Dedifferentiated amniotic fluid mesenchymal stem cell (primary cell): ENCODE results near the gene CDH15.

Experiments used
- DNase-seq: peaks from one replicate; pipeline ENCODE4 v3.0.0-alpha.2; 2016; ENCODE audit errors: extremely low spot score

Gene CDH15, protein sequence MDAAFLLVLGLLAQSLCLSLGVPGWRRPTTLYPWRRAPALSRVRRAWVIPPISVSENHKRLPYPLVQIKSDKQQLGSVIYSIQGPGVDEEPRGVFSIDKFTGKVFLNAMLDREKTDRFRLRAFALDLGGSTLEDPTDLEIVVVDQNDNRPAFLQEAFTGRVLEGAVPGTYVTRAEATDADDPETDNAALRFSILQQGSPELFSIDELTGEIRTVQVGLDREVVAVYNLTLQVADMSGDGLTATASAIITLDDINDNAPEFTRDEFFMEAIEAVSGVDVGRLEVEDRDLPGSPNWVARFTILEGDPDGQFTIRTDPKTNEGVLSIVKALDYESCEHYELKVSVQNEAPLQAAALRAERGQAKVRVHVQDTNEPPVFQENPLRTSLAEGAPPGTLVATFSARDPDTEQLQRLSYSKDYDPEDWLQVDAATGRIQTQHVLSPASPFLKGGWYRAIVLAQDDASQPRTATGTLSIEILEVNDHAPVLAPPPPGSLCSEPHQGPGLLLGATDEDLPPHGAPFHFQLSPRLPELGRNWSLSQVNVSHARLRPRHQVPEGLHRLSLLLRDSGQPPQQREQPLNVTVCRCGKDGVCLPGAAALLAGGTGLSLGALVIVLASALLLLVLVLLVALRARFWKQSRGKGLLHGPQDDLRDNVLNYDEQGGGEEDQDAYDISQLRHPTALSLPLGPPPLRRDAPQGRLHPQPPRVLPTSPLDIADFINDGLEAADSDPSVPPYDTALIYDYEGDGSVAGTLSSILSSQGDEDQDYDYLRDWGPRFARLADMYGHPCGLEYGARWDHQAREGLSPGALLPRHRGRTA

DNA sequence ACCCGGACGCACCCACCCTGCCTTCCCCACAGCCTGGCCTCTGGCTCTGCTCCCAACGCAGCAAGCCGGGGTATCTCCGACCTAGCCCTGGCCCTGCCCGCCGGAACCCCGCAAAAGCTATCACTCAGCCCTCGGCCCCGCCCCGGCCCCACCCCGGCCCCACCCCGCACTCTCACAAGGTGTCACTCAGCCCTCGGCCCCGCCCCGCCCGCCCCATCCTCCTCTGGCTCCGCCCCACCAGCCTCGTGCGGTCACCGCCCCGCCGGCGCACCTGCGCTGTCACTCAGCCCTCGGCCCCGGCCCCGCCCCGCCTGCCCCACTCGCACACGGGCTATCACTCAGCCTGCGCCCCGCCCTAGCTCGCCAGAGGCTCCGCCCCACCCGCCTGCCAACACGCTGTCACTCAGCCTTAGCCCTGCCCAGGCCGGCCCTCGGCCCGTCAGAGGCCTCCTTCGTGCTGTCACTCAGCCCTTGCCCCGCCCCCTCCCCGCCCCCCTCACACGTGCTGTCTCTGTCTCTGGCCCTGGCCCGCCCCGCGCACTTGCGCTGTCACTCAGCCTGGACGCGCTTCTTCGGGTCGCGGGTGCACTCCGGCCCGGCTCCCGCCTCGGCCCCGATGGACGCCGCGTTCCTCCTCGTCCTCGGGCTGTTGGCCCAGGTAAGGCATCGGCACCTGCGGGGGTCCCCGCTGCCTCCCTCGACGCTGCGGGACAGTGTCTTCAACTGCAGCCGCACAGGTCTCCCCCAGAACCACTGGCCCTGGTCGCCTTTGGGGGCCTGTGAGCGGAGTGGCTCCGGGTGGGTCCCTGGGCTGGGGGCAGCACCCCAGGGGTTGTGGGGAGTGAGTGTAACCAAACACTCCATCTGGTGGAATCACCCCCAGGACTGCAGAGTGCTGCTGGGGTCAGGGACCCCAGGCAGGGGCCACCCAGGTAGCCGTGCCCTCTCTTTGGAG, at the start of gene CDH15:
Gene CDH15 (plus strand): TSS at position 533 of the 955 bp plus-strand sequence. CDS start 84 bp downstream, at position 617.
- DNase-seq = peak; percentile 64

DNA sequence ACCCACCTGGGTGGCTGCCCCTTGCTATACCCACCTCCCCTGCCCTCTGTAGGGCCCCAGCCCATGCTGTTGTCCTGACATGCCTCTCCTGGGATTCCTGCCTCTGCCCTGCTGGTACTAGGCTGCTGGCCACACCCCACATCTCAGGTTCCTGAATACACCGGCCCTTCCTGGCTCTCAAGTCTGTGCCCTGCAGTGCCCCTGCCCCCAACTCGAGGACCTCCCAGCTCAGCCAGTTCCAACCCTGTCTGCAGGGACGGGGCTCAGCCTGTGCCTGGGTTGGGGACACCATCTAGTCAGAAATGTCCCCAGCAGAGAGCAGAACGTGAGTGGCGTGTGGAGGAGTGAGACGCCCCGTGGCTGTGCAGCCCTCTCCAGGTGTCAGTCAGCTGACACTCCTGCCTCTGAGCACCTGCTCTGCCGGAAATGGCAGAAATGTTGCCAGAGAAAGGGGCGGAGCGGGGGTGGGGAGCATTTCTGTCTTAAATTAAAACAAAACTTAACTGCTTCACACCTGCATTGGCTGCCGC, 49.2 kb upstream of the CDH15 start:
- DNase-seq = no peak

DNA sequence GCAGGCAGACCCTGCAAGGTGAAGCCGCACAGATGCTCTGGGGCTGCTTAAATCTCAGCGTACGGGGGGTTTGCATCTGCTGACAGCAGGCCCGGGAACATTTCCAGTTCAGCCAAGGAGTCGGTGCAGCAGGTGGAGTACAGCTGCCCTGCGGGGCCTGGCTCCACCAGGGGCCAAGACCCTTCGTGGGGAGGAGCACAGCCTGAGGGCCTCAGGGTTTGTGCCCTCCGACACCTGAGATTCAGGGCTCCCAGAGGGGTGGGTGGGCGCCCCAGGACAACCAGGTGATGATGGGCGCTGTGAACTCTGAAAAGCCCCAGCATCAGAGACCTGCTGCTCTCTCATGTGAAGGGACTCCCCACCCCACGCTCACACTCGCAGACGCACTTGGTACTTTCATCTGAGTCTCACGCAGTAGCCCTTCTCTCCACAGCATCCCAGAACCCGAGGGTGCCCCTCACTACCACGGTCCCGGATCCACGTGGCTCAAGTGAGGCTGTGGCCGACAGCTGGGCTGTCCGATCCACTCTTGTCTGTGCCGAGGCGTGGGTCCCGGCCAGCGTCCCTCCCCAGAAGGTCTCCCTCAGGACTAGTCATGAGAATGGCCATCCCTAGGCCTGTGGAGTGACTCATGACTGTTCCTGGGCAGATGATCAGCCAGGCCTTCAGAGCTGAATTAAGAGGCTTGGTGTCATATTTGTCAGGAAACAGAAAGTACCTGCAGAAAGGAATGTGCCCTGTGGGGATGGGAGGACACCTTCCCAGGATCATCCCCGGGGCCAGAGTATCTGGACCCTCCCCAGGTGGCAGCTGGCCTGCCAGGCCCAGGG, 48.3 kb upstream of the CDH15 start:
- no peak for DNase-seq

DNA sequence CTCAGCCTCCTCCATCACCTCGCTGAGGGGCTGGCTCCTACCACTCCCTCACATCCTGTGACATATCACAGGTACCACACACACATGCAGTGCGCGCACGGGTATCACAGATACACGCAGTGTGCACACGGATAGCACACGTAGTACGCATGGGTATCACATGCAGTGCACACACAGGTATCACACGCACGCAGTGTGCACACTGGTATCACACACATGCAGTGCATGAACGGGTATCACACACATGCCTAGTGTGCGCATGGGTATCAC, 47.8 kb upstream of the CDH15 start:
- DNase-seq = no peak

DNA sequence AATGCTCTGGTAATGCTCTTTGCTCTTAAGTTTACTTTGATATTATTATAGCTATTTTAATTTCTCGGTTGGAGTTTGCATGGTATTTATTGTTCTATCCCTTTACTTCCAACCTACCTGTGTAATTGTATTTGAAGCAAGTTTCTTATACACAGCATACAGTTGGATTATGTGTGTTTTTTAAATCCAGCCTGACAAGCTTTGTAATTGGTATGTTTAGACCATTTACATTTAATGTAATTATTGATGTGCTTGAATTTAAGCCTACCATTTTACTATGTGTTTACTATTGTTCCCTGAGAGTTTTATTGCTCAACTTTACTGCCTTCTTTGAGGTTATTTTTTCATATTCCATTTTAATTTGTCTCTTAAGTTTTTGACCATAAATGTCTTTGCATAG, 42.2 kb upstream of the CDH15 start:
- DNase-seq = no peak

DNA sequence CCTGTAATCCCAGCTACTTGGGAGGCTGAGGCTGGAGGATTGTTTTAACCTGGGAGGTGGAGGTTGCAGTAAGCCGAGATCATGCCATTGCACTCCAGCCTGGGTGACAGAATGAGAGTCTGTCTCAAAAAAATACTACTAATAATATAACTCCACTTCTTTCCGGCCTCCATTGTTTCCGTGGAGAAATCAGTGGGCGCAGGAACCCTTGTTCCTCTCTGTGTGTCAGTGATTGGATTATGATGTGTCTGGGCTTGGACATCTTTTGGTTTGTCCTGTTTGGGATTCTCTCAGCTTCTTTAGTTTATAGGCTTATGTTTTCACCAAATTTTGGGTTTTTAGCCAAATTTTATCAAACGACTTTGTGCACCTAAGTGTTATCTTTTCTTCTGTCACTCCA, 41.1 kb upstream of the CDH15 start:
- DNase-seq = no peak

DNA sequence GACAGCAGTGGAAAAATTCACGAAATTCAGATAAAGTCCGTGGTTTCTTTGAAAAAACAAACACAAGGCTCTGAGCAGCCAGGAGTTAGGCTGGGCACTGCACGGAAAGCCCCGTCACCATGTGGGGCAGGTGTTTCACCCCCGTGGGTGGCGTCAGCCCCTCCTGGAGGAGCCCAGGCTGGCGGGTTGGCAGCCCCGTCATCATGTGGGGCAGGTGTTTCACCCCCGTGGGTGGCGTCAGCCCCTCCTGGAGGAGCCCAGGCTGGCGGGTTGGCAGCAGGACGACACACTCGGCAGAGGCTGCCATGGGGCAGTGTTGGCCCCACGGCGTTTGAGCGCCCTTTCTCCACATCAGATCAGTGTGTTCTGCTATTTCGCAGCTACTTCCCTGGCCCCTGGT, 39.8 kb upstream of the CDH15 start:
- DNase-seq = no peak

DNA sequence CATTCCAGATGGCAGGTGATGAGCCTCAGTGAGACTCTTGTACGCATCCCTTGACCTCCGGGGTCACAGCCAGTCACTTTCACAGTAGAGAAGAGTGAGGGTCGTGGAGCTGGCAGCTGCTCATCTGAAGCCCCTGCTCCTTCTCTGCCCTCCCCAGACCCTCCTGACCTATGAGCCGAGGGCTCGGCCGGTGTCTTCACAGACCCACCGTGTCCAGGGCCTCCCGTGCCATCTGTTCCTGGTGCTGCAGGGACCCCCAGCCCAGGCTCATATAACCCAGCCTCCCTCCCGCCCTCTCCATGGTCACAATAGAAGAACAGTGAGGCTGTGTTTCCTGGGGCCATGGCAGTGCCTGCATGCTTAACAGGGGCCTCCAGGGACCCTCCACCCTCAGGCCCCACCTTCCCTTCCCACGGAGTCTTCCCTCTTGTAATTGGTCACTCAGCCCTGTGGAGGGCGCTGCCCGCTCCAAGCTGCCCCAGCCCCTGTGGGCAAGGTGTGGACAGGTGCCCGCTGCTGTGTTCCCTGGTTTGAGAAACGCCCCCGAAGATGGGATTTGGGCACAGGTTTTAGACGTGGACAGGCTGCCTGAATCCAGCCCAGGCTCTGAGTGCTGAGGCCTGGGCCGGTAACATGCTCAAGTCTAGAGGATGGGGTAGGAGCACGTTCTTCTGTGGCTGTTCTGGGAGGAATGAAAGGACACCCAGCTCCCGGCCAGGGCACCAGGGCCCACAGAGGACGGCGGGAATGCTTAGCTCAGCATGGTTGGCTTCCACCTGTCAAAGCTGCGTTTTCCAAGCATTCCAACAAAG, 39.1 kb upstream of the CDH15 start:
- no peak for DNase-seq

DNA sequence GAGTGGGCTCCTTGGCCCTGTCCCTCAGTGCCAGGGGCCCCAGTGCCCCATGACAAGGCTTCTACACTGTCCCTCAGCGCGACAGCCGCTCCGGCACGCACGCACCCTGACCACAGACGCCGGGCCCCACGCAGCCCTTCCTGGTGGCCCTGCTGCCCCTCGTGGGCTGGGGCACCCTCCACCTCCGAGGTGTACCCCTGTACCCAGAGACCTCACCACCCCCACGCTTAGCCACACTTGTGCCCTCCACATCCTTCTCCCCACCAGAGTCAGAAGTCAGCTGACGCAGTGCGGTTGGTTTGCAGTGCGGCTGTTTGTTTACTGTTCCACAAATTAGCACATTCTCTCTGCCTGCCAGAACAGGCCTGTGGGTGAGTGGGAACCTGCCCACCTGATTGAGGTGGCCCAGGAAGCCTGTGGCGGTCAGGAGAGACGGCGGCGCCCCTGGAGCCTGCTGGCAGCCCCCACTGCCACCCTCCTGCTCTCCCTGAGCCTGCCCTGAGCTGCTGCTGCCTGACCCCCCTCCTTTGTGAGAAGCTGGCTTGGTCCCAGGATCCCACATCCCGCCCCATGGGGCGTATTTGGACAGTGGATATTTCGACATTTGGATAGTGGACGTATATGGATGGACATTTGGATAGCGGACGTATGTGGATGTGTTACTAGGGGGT, 38.0 kb upstream of the CDH15 start:
- no peak for DNase-seq

DNA sequence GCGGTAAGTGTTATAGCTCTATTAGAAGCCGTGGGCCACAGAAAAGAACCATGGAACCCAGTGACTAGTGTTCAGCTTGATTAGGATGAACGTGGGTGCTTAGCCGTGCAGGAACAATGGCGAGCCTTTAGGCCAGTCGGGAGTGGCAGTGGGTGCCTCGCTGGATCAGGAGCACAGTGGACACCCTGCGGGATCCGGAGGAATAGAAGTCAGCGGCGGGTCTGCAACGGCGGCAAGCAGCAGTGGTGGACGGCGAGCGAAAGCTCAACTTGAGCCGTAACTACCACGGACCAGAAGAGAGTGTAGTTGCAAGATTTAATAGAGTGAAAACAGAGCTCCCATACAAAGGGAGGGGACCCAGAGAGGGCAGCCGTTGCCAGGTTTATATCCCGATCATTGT, 37.3 kb upstream of the CDH15 start:
- DNase-seq = no peak

DNA sequence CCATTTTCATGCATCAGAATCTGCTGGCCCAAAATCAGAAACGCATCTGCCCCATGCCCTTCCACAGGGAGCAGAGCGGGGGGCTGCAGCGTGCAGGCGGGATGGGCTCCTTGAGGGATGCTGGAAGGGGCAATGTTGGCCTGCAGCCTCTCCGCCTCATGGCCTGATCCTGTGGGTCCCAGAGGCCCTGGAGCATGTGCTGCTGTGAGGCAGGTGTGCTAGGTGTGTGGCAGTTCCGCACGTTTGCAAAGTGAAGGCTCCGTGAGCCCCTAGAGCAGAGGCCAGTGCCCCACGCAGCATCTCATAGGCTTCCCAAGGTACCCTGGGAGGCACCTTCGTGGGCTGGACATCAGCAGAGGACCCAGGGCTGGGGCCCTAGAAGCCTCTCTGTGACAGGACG, 36.4 kb upstream of the CDH15 start:
- no peak for DNase-seq

DNA sequence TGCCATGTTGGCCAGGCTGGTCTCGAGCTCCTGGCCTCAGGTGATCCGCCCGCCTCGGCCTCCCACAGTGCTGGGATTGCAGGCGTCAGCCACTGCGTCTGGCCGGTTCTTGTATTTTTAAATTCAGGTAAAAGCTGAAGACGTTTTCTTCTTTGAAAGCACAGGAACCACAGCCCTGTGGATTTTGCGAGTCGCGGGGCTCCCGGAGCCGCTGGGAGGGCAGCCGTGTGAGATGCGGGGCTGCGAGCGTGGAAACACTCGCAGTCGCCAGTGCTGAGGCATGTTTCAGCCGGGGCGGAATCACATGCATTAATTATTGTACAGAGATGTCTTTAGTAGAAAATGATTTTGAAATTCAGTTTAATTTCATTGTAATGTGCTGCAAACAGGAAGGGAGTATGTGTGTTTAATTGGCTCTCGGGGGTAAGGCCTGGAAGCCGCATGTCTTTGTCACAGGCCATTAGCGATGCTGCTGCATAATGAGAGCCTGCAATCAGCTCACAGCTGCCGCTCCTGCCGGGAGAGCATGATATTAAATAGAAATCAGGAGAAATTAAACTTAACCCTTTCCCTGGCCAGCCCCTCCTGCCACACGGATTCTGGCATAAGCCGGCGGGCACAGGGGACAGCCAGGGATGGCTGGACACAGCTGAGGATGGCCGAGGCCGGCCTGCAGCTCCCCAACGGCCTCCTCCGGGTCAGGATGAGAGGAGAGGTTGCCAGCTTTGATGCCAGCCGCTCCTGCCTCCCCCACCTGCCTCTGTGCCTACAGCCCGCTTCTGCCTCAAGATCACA, 35.4 kb upstream of the CDH15 start:
- no peak for DNase-seq

DNA sequence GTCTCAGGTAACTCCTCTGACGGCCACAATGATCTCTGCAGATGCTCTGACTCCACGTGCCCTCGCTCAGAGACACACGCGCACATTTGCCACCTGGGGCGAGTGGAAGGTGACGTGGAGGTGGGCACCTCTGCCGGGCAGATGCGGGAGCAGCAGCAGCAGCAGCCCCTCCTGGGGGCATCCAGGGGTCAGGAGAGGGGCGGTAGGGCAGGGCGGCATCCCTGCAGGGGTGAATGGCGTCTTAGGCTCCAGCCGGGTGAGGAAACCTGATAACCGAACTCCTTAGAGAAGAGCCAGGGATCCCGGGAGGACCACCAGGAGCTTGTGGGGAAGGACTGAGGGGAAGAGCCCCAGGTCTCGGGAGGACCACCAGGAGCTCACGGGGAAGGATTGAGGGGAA, 34.6 kb upstream of the CDH15 start:
- DNase-seq = no peak

DNA sequence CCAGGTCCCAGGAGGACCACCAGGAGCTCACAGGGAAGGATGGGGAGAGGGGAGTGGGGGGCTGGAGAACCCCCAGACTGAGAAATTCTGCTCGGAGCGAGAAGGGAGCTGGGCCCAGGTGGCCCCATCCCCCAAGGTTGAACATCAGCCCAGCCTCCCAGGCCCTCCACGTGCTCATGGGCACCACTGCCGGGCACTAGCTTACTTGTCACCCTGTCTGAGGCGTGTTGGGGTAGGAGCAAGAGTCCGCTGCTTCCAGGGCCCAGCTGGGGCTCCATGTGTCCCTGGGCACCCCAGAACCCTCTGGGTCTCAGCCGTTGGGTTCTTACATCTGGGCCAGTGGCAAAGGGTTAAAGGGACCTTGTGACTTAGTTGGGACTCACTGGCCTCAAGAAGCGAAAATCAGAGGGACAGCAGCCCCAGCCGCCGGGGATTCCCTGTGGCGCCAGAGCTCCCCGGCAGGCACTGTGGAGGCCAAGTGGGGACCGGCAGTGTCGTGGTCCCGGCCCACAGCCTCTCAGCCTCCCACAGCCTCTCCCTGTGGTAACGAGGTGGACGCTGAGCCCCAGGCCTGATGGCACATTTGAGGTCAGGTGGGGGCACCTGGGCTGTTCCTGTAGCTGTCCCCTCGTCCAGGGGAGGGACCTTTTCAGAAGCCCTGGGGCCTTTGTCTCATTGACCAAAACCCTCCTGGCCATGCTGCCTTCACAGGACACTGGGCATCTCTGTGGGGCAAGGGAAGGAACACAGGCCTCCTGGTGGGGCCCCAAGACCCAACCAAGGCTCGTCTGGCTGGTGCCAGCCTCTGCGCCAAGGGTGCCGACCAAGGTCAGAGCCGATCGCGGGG, 33.7 kb upstream of the CDH15 start:
- DNase-seq = no peak

DNA sequence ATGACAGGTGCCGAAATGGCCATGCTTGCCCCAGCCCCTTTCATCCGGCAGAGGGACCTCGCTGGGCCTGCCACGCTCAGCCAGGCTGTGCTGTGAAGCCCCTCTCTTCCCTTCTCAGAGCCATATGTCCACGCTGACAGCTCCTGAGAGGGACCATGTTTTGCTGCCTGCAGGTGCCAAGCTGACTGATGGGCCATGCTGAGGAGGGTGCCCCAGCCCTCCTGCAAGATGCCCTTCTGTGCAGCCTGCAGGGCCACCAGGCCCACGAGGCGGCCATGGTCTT, 33.1 kb upstream of the CDH15 start:
- DNase-seq = no peak

DNA sequence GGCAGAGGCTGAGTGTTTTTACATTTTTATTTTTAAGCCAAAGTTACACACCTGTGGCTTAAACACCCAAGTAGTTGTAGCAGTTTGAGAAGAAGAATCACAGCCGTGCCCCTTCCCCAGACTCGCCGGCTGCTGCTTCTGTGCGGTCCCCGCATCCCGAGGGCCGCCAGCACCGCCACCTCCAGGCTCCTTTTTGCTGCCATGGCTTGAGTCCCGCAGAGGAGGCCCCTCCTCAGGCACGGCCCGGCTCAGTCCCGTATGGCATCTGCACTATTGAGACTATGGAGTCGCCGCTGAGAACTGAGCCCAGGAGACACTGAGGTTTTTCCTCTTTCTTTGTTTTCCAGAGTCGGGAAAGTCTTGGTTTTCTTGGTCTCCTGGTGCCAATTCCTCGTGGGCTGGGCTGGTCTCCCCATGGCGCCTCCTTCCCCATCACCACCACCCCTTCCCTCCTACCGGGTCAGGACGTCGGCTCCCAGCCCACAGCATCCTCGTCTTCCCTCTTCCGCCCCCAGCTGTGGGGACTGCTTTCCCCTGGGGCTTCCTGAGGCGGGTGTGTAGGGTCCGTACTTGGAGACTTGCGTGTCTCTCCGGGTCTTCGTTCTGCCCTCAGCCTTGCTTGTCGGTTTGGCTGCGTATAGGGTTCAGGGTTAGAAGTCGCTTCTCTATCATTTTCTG, 32.6 kb upstream of the CDH15 start:
- DNase-seq = no peak

DNA sequence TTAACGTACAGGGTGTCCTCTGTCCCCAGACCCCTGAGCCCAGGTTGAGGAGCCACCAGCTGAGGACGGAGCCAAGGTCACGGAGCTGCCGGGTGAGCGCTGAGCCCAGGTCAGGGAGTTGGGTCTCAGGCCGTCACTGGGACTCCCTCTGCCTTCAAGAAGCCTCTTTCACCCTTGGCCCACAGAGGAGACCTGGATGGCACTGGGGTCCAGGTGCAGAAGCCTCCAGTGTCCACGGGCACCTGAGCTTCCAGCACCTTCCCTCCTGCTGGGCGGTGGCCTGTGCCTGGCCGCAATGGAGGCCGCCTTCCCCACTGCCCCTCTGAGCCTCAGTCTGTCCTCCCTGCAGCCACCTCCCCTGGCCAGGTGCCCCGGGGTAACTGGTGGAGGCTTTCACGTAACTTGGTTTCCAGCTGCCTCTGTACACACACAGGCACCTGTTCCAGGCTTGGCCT, 31.6 kb upstream of the CDH15 start:
- DNase-seq = no peak

DNA sequence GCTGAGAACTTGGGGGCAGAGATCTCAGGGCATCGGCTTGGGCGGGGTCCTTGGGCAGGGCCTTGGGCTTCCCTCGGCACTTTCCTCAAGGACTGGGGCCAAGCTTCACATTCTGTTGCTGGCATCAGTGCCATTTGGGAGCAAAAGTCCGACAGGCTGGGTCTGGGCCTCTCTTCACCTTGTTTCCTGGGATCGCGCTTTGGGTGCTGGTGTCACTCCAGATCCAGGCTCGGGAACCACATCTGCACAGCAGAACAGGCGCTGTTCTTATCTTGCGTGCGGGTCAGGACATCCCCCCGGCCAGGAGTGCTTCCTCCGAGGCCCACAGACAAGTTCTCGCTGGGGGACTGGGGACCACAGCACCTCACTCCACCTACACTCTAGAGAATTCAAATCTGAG, 31.1 kb upstream of the CDH15 start:
- no peak for DNase-seq
